GDM1 (cell line): ENCODE results near the gene PRR5L.

Source experiments
- DNase-seq: peaks from one replicate; lab custom pipeline; 2025; lab: John Stamatoyannopoulos, UW

PRR5L gene

GRCh38 chr11:36358436-36358835, 62.3 kb downstream of the PRR5L start:
- DNase-seq = no peak

DNA sequence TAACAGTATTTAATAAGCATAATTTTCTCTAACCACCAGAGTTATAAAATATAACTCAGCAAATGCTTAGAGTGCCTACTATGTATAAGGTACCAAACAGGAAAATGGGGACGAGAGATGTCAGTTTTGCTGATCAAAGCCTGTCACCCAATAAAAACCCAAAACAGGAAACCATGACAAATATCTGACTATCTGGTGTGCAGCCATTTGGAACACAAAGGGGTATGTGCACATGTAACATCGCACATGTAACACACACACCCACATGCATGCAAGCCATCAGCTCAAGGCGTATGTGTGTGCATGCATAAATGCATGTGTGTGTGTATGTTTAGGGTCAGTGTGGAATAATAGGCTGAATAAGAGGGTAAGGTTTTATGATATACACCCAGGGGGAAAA, 64.2 kb downstream of the PRR5L start:
- no peak for DNase-seq

- DNase-seq = no peak
Measured at GRCh38 chr11:36360826-36361415, 64.8 kb downstream of the PRR5L start.

DNA sequence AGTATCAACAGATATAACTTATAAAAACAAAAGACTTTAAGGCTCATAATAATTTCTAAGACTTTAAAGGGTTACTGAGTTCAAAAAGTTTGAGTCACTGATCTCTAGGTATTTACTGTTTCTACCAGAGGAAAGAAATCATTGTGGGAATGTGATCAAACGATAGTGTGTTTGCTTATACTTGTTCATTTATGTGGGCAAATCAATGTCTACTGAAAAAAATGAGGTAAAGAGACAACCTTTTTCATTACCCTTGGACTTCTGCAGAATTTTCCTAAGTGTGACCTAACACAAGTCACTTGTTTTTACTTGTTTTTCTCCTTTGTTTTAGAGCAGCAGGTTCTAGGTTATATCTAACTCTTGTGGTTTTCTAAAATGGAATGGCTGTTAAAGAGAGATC, 65.4 kb downstream of the PRR5L start:
- DNase-seq = no peak

DNA sequence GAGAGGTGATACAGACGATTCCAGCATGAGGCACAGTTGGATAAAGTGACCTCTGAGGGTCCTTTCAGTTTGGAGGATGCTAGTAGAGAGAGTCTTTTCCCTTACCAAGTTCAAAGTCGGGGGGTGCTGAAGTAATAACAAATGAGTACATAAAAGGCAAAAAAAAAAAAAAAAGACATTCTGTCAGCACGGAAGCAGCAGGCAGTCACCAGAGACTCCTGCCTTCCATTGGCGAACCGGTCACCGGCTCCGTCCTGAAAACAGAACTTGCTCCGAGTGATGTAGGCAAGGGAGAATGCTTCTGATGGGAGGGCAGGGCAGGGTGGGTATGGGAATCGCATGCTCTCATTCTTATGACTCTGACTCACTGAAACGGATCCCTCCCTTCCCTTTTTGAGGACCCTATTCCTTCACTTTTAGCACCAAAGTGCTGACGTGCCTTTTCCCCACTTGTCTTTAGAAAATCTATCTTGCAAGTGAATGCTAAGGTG, 65.9 kb downstream of the PRR5L start:
- no peak for DNase-seq

GRCh38 chr11:36362902-36363301, 66.8 kb downstream of the PRR5L start:
- no peak for DNase-seq

DNA sequence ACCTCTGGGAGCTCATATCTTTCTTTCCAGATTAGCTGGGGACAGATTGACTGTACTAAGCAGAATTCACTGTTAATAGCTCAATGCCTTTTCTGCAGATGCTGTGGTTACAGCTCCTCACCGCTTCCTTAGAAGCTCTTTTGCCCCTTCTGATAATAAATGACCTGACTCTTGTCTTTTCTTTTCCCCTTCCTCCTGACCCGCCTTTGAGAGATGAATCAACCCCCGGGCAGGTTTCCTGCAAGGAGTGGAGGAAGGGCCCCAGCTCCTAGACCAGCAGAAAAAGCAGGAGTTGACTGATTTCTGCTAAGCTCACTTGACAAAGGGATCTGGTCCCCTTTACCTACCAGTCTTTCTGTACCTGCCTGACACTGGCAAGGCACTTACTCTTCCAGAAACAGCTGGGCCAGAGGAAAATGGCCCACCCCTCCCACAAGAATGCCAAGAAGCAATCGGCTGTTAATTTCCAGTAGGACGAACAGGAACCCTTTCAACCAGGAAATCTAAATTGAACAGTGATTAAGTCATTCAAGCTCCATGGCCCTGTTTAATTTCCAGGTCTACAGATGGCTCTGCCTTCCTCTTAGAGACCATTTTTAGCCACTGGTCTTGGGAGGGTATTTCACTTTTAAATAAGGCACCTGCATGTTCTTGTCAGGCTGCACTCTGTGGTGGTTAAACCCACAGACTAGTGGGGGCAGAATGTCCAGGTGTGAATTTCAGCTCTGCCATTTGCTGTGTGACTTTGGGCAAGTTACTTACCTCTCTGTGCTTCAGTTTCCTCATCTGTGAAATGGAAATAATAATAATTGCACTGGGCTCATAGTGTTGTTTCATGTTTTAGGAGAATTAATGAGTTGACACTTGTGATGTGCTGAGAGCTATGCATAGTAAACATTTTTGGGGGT, 67.5 kb downstream of the PRR5L start:
- DNase-seq = peak; percentile 73

GRCh38 chr11:36364551-36365325, 68.7 kb downstream of the PRR5L start:
- DNase-seq = no peak

DNA sequence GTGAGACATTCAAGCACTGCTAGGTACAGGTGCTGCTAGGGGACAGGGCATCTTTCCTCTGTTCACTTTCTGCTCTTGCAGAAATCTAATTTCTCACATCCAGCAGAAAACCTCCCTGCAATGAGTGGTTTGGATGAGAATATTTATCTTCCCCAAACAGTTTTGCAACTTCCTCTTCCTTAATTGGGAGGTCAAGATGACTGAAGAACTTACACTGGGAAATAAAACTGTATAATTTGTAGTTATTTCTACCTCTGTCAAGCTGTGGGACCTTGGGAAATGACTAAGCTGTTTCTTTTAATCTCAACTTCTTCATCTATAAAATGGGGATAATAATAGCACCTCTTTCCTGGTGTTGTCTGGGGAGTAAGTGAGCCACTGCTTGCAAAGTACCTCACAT, 69.8 kb downstream of the PRR5L start:
- DNase-seq = peak; percentile 63

DNA sequence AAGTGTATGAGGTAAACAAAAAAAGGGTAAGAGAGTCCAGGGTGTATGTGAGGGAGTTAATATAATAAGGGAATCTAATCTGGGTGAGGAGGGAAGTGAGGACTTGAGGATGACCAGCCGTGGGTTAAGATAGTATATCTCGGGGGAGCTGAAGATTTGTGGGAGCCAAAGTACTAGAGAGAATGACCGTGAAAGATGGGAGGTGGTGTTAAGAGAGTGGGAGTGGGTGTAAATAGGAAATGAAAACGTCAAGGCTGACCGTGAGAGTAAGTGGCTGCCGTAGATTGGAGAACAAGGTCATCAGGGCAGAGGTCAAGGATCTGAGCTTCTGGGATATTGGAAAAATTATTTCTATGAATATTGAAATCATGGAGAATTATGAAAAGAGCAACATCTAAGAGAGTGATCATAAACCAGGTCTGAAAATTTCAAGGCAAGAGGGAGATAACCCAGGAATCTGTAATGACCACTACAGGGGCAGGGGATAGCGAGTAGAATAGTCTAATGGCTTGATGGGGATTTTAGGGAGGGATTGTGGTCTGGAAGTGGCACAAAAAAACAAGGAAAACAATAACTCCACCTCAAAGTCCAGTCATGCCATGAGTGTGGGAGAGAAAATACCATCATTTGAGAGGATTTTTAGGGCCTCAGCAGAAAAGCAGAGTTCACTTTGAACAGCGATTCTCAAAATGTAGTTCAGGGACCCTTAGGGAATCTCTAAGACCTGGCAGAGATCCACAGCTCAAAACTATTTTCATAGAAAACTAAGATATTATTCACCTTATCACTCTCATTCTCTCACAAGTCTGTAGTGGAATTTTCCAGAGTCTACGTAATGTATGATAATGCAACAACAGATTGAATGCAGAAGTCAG, 72.0 kb downstream of the PRR5L start:
- DNase-seq = no peak

GRCh38 chr11:36371181-36371580, 75.1 kb downstream of the PRR5L start:
- no peak for DNase-seq

DNA sequence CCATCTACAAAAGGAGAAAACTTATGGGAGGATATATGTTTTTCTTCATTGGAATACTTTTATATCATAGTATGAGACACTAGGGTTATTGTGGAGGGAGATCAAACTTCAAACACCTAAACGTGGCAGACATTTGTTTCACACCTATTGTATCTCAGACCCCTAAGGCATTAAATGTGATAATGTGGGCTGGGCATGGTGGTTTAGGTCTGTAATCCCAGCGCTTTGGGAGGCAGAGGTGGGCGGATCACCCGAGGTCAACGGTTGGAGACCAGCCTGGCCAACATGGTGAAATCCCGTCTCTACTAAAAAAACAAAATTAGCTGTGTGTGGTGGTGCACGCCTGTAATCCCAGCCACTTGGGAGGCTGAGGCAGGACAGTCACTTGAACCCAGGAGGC, 75.5 kb downstream of the PRR5L start:
- no peak for DNase-seq

GRCh38 chr11:36372101-36372771, 76.1 kb downstream of the PRR5L start:
- DNase-seq = no peak

- DNase-seq = no peak
Measured at GRCh38 chr11:36373016-36374010, 77.2 kb downstream of the PRR5L start.

DNA sequence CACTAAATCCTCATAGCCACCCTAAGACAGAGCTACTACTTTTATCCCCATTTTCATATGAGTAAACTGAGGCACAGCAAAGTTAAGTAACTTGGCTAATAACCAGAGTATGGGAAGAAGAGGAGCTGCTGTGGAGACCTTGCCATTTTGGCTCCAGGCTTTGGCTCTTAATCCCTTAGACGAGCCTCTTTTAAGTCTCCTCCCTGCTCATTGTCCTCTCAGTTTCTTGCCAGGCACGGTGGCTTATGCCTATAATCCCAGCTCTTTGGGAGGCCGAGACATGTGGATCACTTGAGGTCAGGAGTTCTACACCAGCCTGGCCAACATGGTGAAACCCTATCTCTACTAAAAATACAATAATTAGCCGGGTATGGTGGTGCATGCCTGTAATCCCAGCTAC, 78.6 kb downstream of the PRR5L start:
- no peak for DNase-seq

GRCh38 chr11:36375353-36376008, 79.4 kb downstream of the PRR5L start:
- DNase-seq = no peak

GRCh38 chr11:36376009-36376887, 80.2 kb downstream of the PRR5L start:
- DNase-seq = peak; percentile 62
